Measurements from ENCODE around the gene FBXL13. TPM values are rescaled to one million over a fixed set of nuclear protein-coding genes. Genes with fewer than 3 reads are reported as not detected.
A peak's percentile ranks its signal among the peaks of the same experiment; 100 is the strongest.
"Not testable (repeated sequence)": the region's sequence is repeated elsewhere in the genome, so short reads cannot be mapped to it uniquely, and the experiment has no call there.

Gene FBXL13
- total RNA-seq = 0.42 and 0.67 TPM in 2 replicates
- 1.0 TPM for polyA plus RNA-seq (2012)

DNA sequence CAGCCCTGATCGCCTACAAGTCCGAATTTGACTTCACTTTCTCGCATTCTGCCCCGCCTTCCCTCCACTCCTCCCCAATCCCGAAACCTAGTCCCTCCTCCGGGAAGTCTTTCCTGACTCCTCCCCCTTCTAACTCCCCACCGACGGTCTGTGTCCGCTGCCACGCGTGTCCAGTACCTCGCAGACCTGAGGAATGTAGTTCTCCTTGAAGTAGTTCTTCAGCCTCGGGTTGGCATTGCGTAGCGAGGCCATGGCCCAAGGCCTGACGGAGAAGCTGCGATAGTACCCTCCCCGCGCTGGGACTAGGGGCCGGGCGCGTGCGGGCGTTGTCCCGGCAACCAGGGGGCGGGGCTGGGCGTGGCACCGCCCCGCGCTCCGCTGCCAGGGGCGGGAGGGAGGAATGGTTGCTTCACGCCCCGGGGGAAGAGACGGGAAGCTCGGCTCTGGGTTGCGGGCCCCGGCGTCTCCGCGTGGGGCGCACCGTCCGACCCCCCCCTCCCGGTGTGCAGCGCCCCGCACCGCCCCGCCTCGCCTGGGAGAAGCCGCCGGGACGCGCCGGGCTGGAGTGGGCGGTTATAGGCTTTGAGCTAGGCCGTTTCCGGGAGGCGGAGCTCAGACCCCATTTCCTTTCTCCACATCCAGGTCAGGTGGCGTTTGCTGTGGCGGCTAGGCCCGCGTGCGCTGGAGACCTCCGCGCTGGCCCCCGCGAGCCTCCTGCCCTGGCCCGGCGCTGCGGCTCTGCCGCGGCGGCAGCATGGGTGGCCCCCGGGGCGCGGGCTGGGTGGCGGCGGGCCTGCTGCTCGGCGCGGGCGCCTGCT is at the start of gene FBXL13, which contains the start of gene ARMC10:
Gene FBXL13, minus strand, starts transcription at position 278 of the 818 bp plus-strand sequence.
Gene ARMC10, plus strand, starts transcription at position 622 of the 818 bp plus-strand sequence. Its CDS starts 133 bp downstream, at position 755.
- DNase-seq (ENCODE audit: low read depth) = peak; percentile 95

DNA sequence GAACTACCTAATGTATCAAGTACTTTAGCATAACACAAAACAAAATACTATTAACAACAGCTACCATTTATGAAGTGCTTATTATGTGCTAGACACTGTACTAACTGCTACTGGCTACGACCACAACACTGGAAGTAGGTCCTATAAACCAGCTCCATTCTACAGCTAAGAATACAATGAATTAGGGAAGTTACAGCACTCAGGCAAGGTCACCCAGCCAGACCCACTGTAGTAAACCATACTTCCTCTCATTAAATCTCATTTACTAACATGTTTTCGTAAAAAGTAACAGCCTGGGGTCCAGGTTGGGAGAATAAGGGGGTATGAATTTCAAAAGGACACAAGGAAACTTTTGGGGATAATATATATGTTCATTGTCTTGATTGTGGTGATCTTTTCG is 48.9 kb upstream of the FBXL13 start:
- no peak for DNase-seq (ENCODE audit: low read depth)

GRCh38 chr7:103121641-103122040 is 47.0 kb upstream of the FBXL13 start:
- no peak for DNase-seq (ENCODE audit: low read depth)

DNA sequence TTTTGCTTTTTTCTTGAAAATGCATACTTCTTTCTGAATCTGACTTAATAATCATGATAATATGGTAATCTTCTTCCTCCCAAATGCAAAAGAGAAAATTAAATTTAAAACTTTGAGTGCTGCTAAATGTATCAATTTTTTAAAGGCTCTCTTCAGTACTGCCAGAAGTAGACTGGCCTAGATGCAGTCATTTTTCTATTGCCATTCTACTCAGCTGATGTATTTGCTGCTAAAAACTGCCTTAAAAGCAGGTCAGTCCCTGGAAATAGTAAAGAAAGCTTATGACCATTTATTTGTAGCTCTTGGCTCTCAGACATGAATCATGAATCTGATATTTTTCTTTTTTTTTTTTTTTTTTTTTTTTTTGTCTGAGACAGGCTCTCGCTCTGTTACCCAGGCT is 45.8 kb upstream of the FBXL13 start:
- DNase-seq (ENCODE audit: low read depth) = no peak

DNA sequence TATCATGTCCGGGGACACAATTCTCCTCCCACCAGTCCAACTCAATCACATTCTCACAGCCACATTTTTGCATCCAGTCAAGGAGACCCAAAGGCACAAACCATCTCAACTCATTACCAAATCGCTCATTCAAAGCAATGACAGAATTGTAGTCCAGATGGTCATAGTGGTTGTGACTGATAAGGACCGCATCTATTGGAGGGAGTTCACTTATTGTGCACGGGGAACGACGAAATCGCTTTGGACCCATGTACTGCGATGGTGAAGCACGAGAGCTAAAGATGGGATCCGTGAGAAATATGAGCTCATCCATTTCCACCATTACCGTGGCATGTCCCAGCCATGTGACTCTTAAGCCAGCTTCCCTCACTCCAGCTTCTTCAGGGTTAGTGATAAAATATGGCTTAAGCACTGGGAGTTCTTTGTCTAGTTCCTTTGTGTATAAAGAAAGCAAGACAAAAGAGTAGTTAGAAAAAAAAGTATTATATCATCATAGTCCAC is 45.2 kb upstream of the FBXL13 start:
- no peak for DNase-seq (ENCODE audit: low read depth)

- no peak for DNase-seq (ENCODE audit: low read depth)
Observed at GRCh38 chr7:103117465-103117864, 42.9 kb upstream of the FBXL13 start.

- no peak for DNase-seq (ENCODE audit: low read depth)
Observed at GRCh38 chr7:103116991-103117390, 42.4 kb upstream of the FBXL13 start.

- no peak for DNase-seq (ENCODE audit: low read depth)
Observed at GRCh38 chr7:103116511-103116910, 41.9 kb upstream of the FBXL13 start.

DNA sequence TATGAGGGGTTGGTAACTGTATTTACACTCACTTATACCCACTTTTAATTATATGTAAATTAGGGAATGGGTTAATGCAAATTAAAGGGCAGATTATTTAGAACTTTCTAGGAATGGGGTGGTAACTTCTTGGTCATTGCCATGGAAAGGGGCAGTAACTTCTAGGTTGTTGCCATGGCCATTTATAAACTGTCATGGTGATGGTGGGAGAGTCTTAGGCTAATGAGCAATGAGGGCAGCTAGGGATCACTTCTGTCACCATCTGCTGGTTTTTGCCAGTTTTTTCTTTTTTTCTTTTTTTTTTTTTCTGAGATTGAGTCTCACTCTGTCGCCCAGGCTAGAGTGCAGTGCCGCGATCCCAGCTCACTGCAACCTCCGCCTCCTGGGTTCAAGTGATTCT is 41.2 kb upstream of the FBXL13 start:
- no peak for DNase-seq (ENCODE audit: low read depth)

GRCh38 chr7:103114576-103115008 is 40.0 kb upstream of the FBXL13 start:
- DNase-seq (ENCODE audit: low read depth) = no peak

- peak; percentile 96 for DNase-seq (ENCODE audit: low read depth)
Observed at GRCh38 chr7:103113164-103113563, 38.6 kb upstream of the FBXL13 start.

DNA sequence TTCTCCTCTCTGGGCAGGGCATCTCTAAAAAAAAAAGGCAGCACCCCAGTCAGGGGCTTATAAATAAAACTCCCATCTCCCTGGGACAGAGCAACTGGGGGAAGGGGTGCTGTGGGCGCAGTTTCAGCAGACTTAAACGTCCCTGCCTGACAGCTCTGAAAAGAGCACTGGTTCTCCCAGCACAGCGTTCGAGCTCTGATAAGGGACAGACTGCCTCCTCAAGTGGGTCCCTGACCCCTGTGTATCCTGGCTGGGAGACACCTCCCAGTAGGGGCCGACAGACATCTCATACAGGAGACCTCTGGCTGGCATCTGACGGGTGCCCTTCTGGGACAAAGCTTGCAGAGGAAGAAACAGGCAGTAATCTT is 32.1 kb upstream of the FBXL13 start:
- DNase-seq (ENCODE audit: low read depth) = not testable (repeated sequence)

GRCh38 chr7:103106005-103106702 is 31.6 kb upstream of the FBXL13 start:
- no peak for DNase-seq (ENCODE audit: low read depth)

DNA sequence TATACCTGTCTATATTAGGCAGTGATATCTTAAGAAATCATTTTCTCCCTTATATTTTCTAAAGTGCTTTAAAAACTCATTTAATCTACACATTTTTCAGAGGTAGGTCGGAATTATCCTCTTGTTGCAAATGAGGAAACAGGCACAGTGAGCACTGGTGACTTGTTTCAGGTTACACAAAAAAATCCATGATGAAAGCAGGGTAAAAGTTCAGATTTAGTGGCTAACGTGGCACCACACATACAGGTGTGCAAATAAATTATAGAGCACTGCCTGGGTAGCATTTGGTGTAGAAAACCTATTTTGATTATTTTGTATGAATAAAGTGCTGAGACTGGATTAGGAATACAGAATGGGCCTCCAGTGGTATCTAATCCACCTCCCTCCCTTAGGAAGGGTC is 26.9 kb upstream of the FBXL13 start:
- no peak for DNase-seq (ENCODE audit: low read depth)

GRCh38 chr7:103100348-103100747 is 25.8 kb upstream of the FBXL13 start:
- DNase-seq (ENCODE audit: low read depth) = no peak

DNA sequence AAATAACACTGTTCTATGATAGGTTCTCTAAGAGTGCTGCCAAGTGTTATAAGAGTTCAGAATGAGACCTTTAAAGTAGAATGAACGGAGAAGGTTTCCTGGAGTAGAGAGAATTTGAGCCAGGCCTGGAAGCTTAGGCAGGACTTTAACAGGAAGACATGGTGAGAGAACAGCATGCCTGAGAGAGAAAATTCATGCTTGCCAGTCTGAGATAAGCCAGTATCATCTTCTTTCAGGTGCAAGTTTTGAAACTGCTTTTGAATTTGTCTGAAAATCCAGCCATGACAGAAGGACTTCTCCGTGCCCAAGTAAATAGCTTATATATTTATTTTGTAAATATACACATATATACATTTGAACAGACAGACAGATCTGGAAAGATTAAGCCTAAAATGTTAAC is 22.4 kb upstream of the FBXL13 start:
- DNase-seq (ENCODE audit: low read depth) = no peak

DNA sequence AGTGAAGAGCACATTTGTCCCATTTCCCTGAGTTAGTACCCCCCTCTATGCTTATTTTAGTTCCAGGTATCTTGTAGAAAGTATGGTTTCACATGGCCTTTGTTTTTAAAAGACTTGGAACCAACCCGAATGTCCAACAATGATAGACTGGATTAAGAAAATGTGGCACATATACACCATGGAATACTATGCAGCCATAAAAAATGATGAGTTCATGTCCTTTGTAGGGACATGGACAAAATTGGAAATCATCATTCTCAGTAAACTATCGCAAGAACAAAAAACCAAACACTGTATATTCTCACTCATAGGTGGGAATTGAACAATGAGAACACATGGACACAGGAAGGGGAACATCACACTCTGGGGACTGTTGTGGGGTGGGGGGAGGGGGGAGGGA is 21.0 kb upstream of the FBXL13 start:
- not testable (repeated sequence) for DNase-seq (ENCODE audit: low read depth)

GRCh38 chr7:103094102-103094501 is 19.5 kb upstream of the FBXL13 start:
- DNase-seq (ENCODE audit: low read depth) = peak; percentile 9

- DNase-seq (ENCODE audit: low read depth) = peak; percentile 7
Observed at GRCh38 chr7:103093429-103093828, 18.8 kb upstream of the FBXL13 start.

DNA sequence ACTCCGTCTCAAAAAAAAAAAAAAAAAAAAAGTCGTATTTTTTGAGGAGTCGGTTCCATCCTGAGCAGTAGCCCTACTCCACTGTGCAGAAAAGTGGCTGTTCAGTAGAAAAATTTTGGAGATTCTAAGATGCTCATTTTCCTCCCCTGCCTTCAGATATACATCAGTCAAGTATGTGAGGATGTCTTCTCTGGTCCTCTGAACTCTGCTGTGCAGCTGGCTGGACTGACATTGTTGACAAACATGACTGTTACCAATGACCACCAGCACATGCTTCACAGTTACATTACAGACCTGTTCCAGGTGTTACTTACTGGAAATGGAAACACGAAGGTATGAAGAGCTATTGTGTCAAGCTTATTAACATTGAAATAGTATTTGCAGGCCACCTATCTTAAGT is 17.7 kb upstream of the FBXL13 start:
- not testable (repeated sequence) for DNase-seq (ENCODE audit: low read depth)

DNA sequence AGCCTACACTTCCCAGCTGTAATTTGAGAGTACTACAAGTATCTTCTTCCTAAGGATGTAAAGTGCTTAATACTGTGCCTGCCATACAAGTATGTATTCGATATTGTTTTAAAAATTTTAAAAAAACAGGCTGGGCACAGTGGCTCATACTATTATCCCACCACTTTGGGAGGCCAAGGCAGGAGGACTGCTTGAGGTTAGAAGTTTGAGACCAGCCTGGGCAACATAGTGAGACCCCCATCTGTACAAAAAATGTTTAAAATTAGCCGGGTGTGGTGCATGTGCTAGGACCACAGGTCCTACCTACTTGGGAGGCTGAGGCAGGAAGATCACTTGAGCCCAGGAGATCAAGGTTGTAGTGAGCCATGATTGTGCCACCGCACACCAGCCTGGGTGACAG is 8.6 kb upstream of the FBXL13 start:
- DNase-seq (ENCODE audit: low read depth) = no peak

- DNase-seq (ENCODE audit: low read depth) = no peak
Observed at GRCh38 chr7:103082497-103082896, 7.9 kb upstream of the FBXL13 start.

Measured in myocyte (in vitro differentiated cells).